GM12801 (cell line): Measurements from ENCODE around the gene TSHZ3.

ENCODE experiments used
- CTCF ChIP-seq: IDR thresholded peaks from one replicate; pipeline ENCODE4 v1.5.1; 2011; ENCODE audit warnings: control low read depth; ENCODE audit not compliant: insufficient read length; ENCODE audit errors: extremely low read depth

Gene TSHZ3

GRCh38 chr19:31282346-31282745 lies 66.9 kb downstream of the TSHZ3 start:
- no peak for TF ChIP-seq CTCF

- TF ChIP-seq CTCF = no peak
These were observed 68.8 kb downstream of the TSHZ3 start for GRCh38 chr19:31280287-31281006.

- TF ChIP-seq CTCF = no peak
These were observed 69.8 kb downstream of the TSHZ3 start for GRCh38 chr19:31279436-31279765.

- TF ChIP-seq CTCF = no peak
These were observed 70.4 kb downstream of the TSHZ3 start for GRCh38 chr19:31278555-31279435.

- TF ChIP-seq CTCF = no peak
These were observed 71.7 kb downstream of the TSHZ3 start for GRCh38 chr19:31277516-31277915.

GRCh38 chr19:31276831-31277230 lies 72.4 kb downstream of the TSHZ3 start:
- no peak for TF ChIP-seq CTCF

- TF ChIP-seq CTCF = no peak
These were observed 74.2 kb downstream of the TSHZ3 start for GRCh38 chr19:31275068-31275334.
